CD4-positive, alpha-beta T cell treated with Interleukin-12 subunit alpha and Interleukin-12 subunit beta, for 1 hour (primary cell): ENCODE data around the gene ARHGAP10.

Source experiments
- DNase-seq: peaks from one replicate; pipeline ENCODE4 v3.0.0-alpha.2; 2020

Gene ARHGAP10

DNA sequence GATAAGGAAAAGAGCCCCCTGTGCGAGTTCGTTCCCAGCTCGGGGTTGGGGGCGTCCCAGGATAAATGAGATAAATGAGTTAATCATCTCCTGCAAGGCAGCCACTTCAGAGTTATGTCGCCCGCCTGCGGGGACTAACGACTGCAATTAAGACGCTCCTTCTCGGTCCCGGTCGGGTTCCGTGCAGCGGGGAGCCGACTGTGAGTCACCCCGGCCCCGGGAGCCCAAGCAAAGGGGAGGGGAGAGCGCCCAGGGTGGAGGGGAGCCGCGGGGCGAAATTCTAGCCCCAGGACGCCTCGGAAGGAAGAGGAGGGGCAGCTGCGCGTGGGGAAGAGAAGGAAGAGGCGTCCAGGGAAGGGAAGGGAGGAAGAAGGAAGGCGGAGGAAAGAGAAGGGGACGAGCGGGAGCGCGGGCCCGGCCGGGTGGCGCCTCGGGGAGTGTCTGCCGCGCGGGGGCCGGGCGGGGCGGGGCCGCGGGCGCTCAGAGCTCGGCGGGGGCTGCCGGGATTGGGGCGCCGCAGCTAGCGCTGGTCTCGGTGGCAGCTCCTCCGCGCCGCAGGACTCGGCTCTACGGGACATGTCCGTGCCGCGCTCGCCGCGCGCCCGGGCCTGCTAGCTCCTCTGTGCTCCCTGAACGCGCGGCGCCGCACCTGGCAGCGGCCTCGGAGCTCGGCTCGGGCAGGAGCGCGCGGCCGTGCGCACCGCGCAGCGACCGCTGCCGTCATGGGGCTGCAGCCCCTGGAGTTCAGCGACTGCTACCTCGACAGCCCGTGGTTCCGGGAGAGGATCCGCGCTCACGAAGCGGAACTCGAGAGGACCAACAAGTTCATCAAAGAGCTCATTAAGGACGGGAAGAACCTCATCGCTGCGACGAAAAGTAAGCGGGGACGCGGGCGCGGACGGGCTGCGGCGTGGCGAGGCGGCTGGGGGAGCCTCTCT, at the start of gene ARHGAP10:
Gene ARHGAP10, plus strand, starts transcription at position 509 of the 938 bp plus-strand sequence. Its CDS starts 214 bp downstream, at position 723.
- DNase-seq: peak; percentile 68

- DNase-seq: no peak
Observed at GRCh38 chr4:147682755-147683154, 49.1 kb upstream of the ARHGAP10 start.

- DNase-seq: peak; percentile 11
Observed at GRCh38 chr4:147683188-147683591, 48.7 kb upstream of the ARHGAP10 start.

DNA sequence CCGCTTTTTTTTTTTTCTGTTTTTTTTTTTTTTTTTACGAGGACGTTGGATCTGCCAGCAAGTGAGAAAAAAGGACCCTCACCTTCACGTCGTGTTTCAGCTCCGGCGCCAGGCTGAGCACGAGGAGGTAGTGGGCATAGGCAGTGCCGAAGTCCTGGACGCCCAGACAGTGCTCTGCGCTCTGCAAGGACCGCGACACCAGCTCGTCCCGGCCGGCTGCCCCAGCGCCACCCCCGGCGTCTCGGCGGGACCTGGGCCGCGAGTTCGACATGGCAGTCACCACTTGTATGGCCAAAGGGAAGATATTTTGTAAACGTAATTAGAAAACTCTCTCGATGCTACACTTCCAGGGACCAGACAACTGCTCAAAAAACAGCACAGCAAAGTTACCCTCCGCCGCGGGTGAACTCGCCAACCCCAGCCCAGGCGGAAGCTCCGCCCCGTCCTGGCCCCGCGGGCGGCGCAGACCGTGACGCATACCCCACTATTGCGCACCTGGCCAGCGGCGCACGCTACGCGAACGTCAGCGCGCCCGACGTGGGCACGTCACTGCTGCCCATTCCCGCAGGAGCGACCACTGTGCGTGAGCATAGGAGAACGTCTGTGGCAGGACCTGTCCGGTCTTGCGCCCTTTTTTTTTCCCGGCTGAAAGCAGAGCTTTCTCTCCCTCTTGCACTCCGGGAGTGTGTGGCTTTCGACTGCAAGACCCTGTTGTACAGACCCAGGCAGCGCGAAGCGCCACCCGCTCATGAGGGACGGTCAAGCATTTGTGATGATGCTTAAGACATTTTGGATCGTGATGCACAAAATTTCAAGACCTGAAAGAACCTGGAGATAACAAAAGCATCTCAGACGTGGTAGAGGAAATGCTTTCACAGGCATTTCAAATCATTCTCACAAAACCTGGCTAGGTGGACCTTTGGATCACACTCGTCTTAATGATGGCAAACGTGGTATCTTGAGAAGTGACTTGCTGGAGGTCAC, 47.9 kb upstream of the ARHGAP10 start, which contains the start of gene PRMT9:
Gene PRMT9, minus strand, starts transcription at position 447 of the 984 bp plus-strand sequence. Its CDS starts 176 bp downstream, at position 271.
- peak; percentile 86 for DNase-seq

GRCh38 chr4:147689067-147689466, 42.8 kb upstream of the ARHGAP10 start:
- DNase-seq: peak; percentile 8

- no peak for DNase-seq
Observed at GRCh38 chr4:147691820-147692219, 40.1 kb upstream of the ARHGAP10 start.

- no peak for DNase-seq
Observed at GRCh38 chr4:147693218-147693617, 38.7 kb upstream of the ARHGAP10 start.

DNA sequence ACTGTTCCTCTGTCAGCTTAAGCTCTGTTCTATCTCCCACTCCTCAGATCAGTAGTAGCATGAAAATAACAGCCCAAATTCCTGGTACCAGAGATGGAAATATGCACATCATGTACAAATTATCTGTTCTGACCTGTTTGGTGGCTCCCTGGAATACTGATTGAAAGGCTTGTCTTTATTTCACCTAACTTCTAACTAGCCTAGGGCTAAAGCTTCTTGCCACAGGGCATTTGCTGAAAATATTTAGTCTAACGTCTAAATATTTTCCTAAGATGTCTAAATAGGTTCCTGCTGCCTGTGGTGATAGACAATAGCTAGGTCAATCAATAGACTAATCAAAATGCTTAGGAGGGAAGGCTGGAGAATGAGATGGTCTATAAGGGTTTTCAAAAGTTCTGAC, 35.0 kb upstream of the ARHGAP10 start:
- DNase-seq: no peak

DNA sequence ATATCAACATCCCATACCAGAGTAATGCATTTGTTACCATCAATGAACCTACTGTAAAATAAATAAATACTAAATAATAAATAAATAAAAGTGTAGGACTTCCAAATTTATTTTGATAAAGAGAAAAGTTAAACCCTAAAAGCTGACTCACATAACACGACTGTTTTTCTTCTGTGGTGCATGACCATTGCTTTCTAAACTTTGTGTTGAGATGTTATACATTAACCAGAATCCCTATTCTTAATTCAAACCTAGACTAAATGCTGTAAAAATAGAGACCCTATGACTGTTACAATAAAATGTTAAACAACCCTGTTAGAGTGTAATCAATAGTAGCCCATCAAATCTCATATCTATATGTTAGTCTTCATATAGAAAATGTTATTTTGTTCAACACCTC, 27.0 kb upstream of the ARHGAP10 start:
- DNase-seq: no peak

DNA sequence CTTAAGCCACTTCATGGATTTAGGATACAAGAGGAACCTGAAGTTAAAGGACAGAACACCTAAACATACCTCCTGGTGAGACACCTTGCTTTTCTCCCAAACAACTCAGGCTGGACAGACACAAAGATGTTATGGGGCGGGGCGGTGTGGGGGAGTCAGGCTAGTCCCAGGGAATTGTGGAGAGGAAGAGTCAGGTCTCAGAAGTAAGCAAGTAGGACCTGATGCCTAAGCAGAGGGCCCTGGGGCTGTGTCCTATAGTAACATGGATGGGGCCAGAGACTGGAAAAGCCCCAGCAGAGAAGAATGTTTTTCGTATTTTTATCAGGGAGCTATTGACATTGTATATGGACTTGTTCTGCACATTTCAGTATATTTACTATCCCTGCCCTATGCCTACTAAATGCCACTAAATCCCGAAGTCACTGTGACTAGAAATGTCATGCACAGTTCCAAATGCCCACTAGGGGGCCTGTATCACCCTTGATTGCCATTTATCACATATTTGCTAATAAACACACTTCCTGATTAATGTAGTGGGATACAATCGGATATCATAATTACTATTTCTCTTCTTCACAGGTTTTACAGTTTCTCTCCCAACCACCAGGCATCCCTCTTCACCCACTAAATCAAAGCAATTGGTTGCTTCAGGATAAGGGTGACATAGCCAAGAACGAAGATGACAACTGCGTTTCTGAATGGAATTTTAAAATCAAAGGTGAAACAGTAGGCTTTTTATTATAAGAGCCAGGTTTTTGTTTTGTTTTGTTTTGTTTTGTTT, 23.8 kb upstream of the ARHGAP10 start:
- DNase-seq: peak; percentile 71

DNA sequence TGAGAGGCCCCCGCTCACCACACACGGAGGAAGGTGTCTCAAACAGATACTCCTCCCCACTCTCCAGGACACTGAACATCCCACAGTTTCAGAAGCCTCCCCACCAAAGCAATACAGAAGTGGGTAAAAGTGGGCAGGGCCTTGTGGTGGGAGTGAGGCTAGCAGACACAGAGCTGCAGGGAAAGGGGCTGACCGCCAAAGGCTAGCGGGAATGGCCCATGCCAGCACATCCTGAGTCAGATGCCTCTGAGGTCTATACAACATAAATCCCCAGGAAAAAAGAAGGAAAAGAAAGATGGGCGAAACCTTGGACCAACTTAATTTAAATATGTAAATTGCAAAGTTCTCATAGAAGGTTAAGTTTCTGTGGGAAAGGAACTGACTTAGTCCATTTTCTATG, 21.9 kb upstream of the ARHGAP10 start:
- no peak for DNase-seq

DNA sequence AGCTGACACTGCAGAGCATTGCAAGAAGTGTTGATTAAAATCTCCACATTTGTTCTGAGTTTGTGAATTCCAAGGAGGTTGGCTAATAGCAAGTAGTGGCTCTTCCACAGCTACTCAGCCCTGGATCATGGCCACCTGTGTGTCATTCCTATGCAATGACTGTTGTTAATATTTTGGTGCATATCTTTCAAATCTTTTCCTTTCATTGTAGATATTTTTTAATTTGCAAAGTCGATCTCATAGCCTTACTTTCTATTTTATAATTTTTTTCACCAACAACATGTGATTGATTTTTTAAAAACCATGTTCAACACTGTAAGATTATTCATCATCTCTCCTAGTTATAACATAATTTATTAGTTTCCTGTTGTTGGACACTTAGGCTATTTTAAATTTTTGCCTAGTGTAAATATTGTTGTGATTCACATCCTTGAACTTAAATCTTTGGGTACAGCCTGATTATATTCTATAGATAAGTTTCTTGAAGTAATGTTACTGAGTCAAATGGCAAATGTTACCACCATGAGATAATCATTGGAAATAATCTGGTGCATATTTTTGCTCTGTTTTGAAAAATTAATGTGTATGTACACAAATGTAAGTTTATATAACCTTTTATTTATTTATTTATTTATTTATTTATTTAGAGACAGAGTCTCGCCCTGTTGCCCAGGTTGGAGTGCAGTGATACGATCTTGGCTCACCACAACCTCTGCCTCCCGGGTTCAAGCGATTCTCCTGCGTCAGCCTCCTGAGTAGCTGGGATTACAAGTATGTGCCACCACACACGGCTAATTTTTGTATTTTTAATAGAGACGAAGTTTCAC, 17.1 kb upstream of the ARHGAP10 start:
- no peak for DNase-seq

GRCh38 chr4:147717878-147718277, 14.0 kb upstream of the ARHGAP10 start:
- no peak for DNase-seq

- DNase-seq: no peak
Observed at GRCh38 chr4:147723326-147723725, 8.6 kb upstream of the ARHGAP10 start.

DNA sequence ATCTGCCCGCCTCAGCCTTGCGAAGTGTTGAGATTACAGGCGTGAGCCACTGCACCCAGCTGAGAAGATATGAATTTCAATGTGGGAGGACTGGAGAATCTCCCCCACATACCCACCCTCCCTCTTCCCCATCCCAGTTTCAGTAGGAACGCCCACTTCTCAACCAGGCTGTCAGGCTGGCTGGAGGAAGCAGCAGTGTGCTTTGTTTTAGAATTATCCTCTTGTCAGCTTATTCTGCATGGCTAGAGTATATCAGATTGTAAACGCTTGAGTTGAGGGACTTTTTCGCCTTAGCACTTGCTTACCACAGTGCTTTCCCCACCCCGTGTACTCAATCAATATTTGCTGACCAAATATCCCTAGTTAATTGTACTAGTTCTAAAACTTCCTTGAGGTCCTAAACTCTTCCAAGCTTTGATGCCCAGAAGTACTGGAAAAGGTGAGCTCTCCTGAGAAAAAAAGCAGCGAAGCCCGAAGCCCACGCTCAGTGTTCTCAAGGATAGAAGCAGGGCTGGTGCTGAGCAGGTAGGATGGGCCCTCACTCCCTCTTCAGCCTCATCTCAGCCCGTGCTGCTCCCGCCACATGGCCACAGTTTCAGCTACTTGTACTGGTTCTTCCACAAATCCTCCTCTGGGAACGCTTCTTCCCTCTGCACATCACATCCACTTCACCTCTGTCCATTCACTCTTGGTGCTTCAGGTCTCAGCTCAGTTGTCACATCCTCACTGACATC, 7.3 kb upstream of the ARHGAP10 start:
- DNase-seq: no peak

DNA sequence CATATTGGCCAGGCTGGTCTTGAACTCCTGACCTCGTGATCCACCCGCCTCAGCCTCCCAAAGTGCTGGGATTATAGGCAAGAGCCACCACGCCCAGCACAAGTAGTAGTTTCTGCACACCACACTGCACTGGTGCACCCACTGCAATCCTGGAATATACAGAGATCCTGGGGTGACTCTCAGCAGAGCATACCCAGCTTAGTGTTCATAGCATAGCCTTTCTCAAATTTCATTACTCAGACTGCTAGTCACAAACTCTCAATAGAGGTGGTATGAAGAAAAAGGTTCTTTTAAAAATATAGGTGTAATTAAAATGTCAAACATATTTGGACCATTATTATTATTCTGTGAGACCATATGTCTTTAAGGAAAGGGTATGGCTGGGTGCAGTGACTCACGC, 6.2 kb upstream of the ARHGAP10 start:
- DNase-seq: no peak

- no peak for DNase-seq
Observed at GRCh38 chr4:147727476-147728028, 4.3 kb upstream of the ARHGAP10 start.

DNA sequence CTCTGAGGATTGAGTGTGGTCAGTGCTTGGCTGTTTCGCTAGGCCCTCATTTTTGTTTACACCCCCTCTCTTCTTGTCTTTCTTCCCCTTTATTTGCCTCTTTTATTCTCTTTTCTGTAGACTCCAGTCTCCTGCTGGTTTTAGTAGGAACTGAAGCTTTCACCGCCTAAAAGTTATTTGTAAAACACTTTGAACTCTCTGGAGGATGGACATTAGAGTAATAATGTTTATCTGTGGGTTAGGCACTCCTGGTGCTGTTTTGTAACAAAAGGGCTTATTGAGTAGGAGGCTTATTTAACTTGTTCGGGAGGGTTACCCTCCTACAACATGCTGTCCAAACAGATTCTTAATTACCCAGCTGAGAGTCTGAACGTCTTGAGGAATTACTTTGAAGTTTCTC, 1.6 kb upstream of the ARHGAP10 start:
- no peak for DNase-seq

- peak; percentile 12 for DNase-seq
Observed at GRCh38 chr4:147732518-147733235, 789 bp downstream of the ARHGAP10 start.
